ENCODE measurements around the gene ZC3H14.
A peak's percentile ranks its signal among the peaks of the same experiment; 100 is the strongest.

Gene ZC3H14

GRCh38 chr14:88628033-88628432 lies 65.2 kb downstream of the ZC3H14 start:
- H3K4me3 ChIP-seq (replicated peaks; ENCODE audit: low read depth, low read length): no peak overlapping the region
- no peak for DNase-seq (ENCODE audit: extremely low read depth, low read depth)
- no peak for TF ChIP-seq CTCF (IDR thresholded peaks at IDR 0.05; ENCODE audit: low read depth, low read length, missing control alignments)

- no peak for DNase-seq (ENCODE audit: extremely low read depth, low read depth)
- TF ChIP-seq CTCF (IDR thresholded peaks at IDR 0.05; ENCODE audit: low read depth, low read length, missing control alignments): no peak
- H3K4me3 ChIP-seq (replicated peaks; ENCODE audit: low read depth, low read length): no peak overlapping the region
These were observed 65.6 kb downstream of the ZC3H14 start for GRCh38 chr14:88628462-88628861.

GRCh38 chr14:88630565-88630964 lies 67.7 kb downstream of the ZC3H14 start:
- no peak for DNase-seq (ENCODE audit: extremely low read depth, low read depth)
- no peak for TF ChIP-seq CTCF (IDR thresholded peaks at IDR 0.05; ENCODE audit: low read depth, low read length, missing control alignments)
- no peak overlapping the region for H3K4me3 ChIP-seq (replicated peaks; ENCODE audit: low read depth, low read length)

- TF ChIP-seq CTCF (IDR thresholded peaks at IDR 0.05; ENCODE audit: low read depth, low read length, missing control alignments): no peak
- H3K4me3 ChIP-seq (replicated peaks; ENCODE audit: low read depth, low read length): no peak overlapping the region
- DNase-seq (ENCODE audit: extremely low read depth, low read depth): no peak
These were observed 68.3 kb downstream of the ZC3H14 start for GRCh38 chr14:88631091-88631490.

- peak; percentile 3 for TF ChIP-seq CTCF (IDR thresholded peaks at IDR 0.05; ENCODE audit: low read depth, low read length, missing control alignments)
- DNase-seq (ENCODE audit: extremely low read depth, low read depth): no peak
- no peak overlapping the region for H3K4me3 ChIP-seq (replicated peaks; ENCODE audit: low read depth, low read length)
These were observed 69.7 kb downstream of the ZC3H14 start for GRCh38 chr14:88632512-88632911.

- no peak for TF ChIP-seq CTCF (IDR thresholded peaks at IDR 0.05; ENCODE audit: low read depth, low read length, missing control alignments)
- H3K4me3 ChIP-seq (replicated peaks; ENCODE audit: low read depth, low read length): no peak overlapping the region
- DNase-seq (ENCODE audit: extremely low read depth, low read depth): no peak
These were observed 76.4 kb downstream of the ZC3H14 start for GRCh38 chr14:88639221-88639620.

- no peak for DNase-seq (ENCODE audit: extremely low read depth, low read depth)
- no peak overlapping the region for H3K4me3 ChIP-seq (replicated peaks; ENCODE audit: low read depth, low read length)
- no peak for TF ChIP-seq CTCF (IDR thresholded peaks at IDR 0.05; ENCODE audit: low read depth, low read length, missing control alignments)
These were observed 97.2 kb downstream of the ZC3H14 start for GRCh38 chr14:88660056-88660455.
